DND-41 (cell line): ENCODE data around the gene EPHA1.

ENCODE experiments used
- ATAC-seq: fragments of 200-7000 bp; cut with Tn5 transposase; 3 replicates; pipeline ENCODE4 v1.9.1; 2021; ENCODE audit warnings: low read depth; ENCODE audit not compliant: insufficient read depth
- DNase-seq: peaks from one replicate; pipeline ENCODE4 v3.0.0-alpha.2; 2020
- H2AFZ ChIP-seq: 2 replicates; pipeline ENCODE4 v1.6.0; 2012; ENCODE audit warnings: low read depth, low read length
- H3K27ac ChIP-seq: 2 replicates; pipeline ENCODE4 v1.5.1; 2012; ENCODE audit warnings: low read length, inconsistent platforms
- H3K27me3 ChIP-seq: fragments of 200-600 bp; sonication (generic); 2 replicates; pipeline ENCODE4 v1.6.0; 2012; ENCODE audit warnings: low read length, mild to moderate bottlenecking, inconsistent platforms; ENCODE audit not compliant: insufficient read depth, poor library complexity
- H3K36me3 ChIP-seq: 2 replicates; pipeline ENCODE4 v1.5.1; 2012; ENCODE audit warnings: low read length, inconsistent platforms; ENCODE audit not compliant: insufficient read depth
- H3K4me1 ChIP-seq: 2 replicates; pipeline ENCODE4 v1.5.1; 2012; ENCODE audit warnings: mild to moderate bottlenecking, low read length; ENCODE audit not compliant: insufficient read depth
- H3K4me2 ChIP-seq: 2 replicates; pipeline ENCODE4 v1.6.0; 2012; ENCODE audit warnings: mild to moderate bottlenecking, moderate library complexity, low read length, inconsistent platforms; ENCODE audit not compliant: insufficient read depth
- H3K4me3 ChIP-seq, 2 experiments: fragments of 200-600 bp in 1 of 2; shearing (Covaris generic) in 1 of 2; 2 replicates each; pipeline ENCODE4 v1.5.1; 2012 to 2016; ENCODE audit warnings: inconsistent platforms in 2 of 2, low read length in 2 of 2, mild to moderate bottlenecking in 2 of 2, low read depth in 1 of 2, moderate library complexity in 1 of 2
- H3K79me2 ChIP-seq: 2 replicates; pipeline ENCODE4 v1.6.0; 2012; ENCODE audit warnings: low read length, inconsistent platforms; ENCODE audit not compliant: insufficient read depth
- H3K9ac ChIP-seq: 2 replicates; pipeline ENCODE4 v1.6.0; 2012; ENCODE audit warnings: low read depth, mild to moderate bottlenecking, inconsistent platforms, low read length, moderate library complexity
- H3K9me3 ChIP-seq: 2 replicates; pipeline ENCODE4 v1.5.1; 2012; ENCODE audit warnings: low read length, moderate library complexity, mild to moderate bottlenecking, inconsistent platforms; ENCODE audit not compliant: insufficient read depth, severe bottlenecking
- H4K20me1 ChIP-seq: 2 replicates; pipeline ENCODE4 v1.6.0; 2012; ENCODE audit warnings: low read length; ENCODE audit not compliant: insufficient read depth
- CTCF ChIP-seq: IDR thresholded peaks from 2 replicates; pipeline ENCODE4 v1.5.1; 2012; ENCODE audit warnings: borderline replicate concordance, low read length, moderate library complexity, mild to moderate bottlenecking; ENCODE audit not compliant: poor library complexity, severe bottlenecking; ENCODE audit errors: extremely low read depth
- EZH2 ChIP-seq: IDR thresholded peaks from 3 replicates; pipeline ENCODE4 v1.6.1; 2012; ENCODE audit warnings: borderline replicate concordance, low read depth, mild to moderate bottlenecking, moderate library complexity, low read length, inconsistent platforms; ENCODE audit not compliant: severe bottlenecking

The EPHA1 gene

GRCh38 chr7:143369678-143370651, 38.7 kb downstream of the EPHA1 start:
- Histone ChIP-seq H3K9me3 (no peaks in the 10 kb centered on the region), H3K27ac (no peak overlapping the region), H3K4me1 (peaks cover 15% of the 10 kb centered on the region), H3K36me3 (no peaks in the 10 kb centered on the region), H2AFZ (no peak overlapping the region), H3K4me2 (no peak overlapping the region), H3K4me3 (no peak overlapping the region), H4K20me1 (no peaks in the 10 kb centered on the region), H3K9ac (no peak overlapping the region), H3K27me3 (peaks cover 9% of the 10 kb centered on the region), H3K79me2 (no peaks in the 10 kb centered on the region)
- ATAC-seq, result no peak
- no peak for DNase-seq
- no peak for TF ChIP-seq EZH2
- no peak for TF ChIP-seq CTCF

GRCh38 chr7:143368387-143368786, 40.3 kb downstream of the EPHA1 start:
- no peak for ATAC-seq
- no peak for DNase-seq
- no peaks in the 10 kb centered on the region for H4K20me1 ChIP-seq
- H3K4me1 ChIP-seq, result peaks cover 9% of the 10 kb centered on the region
- no peak for TF ChIP-seq CTCF
- TF ChIP-seq EZH2, result no peak
- H3K4me3 ChIP-seq, result no peak overlapping the region
- peaks cover 25% of the 10 kb centered on the region for H3K27me3 ChIP-seq
- H2AFZ ChIP-seq, result no peak overlapping the region
- no peaks in the 10 kb centered on the region for H3K79me2 ChIP-seq
- no peaks in the 10 kb centered on the region for H3K9me3 ChIP-seq
- no peak overlapping the region for H3K4me2 ChIP-seq
- no peak overlapping the region for H3K27ac ChIP-seq
- H3K9ac ChIP-seq, result no peak overlapping the region
- H3K36me3 ChIP-seq, result no peaks in the 10 kb centered on the region

GRCh38 chr7:143367972-143368371, 40.7 kb downstream of the EPHA1 start:
- peaks cover 29% of the 10 kb centered on the region for H3K27me3 ChIP-seq
- ATAC-seq (no peak), DNase-seq (no peak)
- TF ChIP-seq CTCF (no peak), EZH2 (no peak)
- no peaks in the 10 kb centered on the region for H3K9me3 ChIP-seq
- H3K4me3 ChIP-seq, result no peak overlapping the region
- no peaks in the 10 kb centered on the region for H3K36me3 ChIP-seq
- H3K9ac ChIP-seq, result no peak overlapping the region
- no peaks in the 10 kb centered on the region for H3K79me2 ChIP-seq
- no peak overlapping the region for H2AFZ ChIP-seq
- H3K27ac ChIP-seq, result no peak overlapping the region
- no peaks in the 10 kb centered on the region for H4K20me1 ChIP-seq
- H3K4me1 ChIP-seq, result peaks cover 12% of the 10 kb centered on the region
- no peak overlapping the region for H3K4me2 ChIP-seq
